HG03175 (cell line): ENCODE measurements around the gene ZSCAN2.
"Not testable (repeated sequence)": the region's sequence is repeated elsewhere in the genome, so short reads cannot be mapped to it uniquely, and the experiment has no call there.

ENCODE experiments used
- ATAC-seq: cut with Tn5 transposase; IDR thresholded peaks from one replicate; pipeline ENCODE4 v1.9.1; 2021; ENCODE audit warnings: mild to moderate bottlenecking, moderate library complexity; ENCODE audit not compliant: unreplicated experiment

Gene ZSCAN2

GRCh38 chr15:84600687-84601554 is at the start of gene ZSCAN2:
ZSCAN2 (plus strand) TSS chr15:84601009; CDS start chr15:84603928, 2,919 bp downstream.
- ATAC-seq, result peak; percentile 97

DNA sequence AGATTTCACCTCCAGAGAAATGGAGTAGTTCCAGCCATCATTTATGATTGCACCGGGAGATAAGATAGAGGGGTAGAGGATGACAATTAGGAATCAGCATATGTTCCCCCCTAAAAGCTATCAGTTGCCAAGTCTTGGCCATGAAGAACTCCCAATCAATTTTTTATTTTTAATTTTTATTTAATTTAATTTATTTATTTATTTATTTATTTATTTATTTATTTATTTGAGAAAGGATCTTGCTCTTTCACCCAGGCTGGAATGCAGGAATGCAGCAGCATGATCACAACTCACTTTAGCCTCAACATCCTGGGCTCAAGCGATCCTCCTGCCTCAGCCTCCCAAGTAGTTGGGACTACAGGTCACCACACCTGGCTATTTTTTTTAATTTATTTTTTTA is 49.2 kb upstream of the ZSCAN2 start:
- ATAC-seq, result not testable (repeated sequence)

DNA sequence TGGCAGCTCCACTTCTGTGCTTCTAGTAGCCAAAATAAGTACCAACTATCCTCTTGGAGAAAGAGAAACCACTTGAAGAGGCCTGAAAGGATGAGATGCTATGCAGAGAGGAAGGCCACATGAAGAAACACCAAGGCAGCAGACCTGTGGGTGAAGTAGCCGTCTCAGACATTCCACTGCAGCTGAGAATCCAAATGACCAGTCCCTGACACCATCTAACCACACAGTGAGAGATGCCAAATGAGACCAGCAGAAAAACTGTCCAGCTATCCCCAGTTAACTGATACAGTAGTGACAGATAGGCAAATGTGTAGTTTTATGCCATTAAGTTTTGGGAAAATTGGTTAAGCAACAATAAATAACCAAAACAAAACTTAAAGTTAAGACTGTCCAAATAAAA is 47.9 kb upstream of the ZSCAN2 start:
- ATAC-seq, result no peak

DNA sequence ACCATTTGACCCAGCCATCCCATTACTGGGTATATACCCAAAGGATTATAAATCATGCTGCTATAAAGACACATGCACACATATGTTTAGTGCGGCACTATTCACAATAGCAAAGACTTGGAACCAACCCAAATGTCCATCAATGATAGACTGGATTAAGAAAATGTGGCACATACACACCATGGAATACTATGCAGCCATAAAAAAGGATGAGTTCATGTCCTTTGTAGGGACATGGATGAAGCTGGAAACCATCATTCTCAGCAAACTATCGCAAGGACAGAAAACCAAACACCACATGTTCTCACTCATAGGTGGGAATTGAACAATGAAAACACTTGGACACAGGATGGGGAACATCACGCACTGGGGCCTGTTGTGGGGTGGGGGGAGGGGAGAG is 44.1 kb upstream of the ZSCAN2 start:
- not testable (repeated sequence) for ATAC-seq

DNA sequence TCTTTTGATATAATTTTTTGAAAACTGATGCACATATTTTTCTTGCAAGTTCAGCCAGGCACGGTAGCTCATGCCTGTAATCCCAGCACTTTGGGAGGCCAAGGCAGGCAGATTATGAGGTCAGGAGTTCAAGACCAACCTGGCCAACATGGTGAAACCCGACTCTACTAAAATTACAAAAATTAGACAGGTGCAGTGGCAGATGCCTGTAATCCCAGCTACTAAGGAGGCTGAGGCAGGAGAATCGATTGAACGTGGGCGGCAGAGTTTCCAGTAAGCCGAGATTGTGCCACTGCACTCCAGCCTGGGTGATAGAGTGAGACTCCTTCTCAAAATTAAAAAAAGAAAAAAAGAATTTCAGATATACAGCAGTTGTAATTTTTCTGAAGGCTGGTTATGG is 32.8 kb upstream of the ZSCAN2 start:
- ATAC-seq, result not testable (repeated sequence)

DNA sequence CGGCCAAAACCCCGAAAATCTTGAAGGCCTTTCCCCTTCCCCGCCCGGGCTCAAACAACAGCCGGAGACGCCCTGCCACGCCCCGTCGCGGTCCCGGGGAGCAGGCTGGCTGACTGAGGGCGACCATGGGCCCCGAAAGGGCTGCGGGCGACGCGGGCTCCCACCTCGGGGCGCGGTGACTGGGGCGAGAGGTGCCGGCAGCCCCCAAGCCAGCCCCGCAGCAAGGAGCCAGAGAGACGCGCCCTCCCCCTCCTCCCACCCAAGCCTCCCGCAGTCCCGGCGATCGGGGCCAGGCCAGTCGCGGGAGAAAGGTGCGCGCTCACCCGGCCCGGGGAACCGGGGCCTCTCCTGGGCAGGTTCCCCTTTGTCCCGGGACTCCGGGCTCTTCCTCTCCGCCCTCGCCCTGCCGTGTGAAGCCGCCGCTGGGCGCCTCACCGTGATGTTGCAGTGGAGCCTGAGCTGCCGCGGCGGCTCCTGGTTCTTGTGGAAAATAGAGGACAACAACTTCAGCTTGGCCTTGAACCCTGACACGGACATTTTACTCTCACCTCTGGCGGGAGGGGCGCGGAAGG is 30.6 kb upstream of the ZSCAN2 start:
- ATAC-seq, result no peak

- no peak for ATAC-seq
Observed at GRCh38 chr15:84572231-84572630, 28.6 kb upstream of the ZSCAN2 start.

DNA sequence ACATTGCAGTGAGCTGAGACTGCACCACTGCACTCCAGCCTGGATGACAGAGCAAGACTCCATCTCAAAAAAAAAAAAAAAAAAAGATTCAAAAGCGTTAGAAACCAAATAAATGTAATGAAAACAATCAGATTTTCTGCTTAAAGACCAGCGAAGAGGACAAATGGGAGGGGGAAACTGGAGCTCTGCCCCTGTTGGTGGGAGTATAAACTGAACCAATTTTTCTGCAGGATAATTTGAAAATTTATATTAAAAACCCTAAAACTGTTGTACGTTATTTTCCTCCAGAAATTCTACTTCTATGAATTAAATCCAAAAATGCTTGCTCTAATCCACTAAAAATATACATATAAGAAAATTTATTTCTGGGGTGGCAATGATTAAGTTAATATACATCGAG is 25.3 kb upstream of the ZSCAN2 start:
- ATAC-seq, result no peak

DNA sequence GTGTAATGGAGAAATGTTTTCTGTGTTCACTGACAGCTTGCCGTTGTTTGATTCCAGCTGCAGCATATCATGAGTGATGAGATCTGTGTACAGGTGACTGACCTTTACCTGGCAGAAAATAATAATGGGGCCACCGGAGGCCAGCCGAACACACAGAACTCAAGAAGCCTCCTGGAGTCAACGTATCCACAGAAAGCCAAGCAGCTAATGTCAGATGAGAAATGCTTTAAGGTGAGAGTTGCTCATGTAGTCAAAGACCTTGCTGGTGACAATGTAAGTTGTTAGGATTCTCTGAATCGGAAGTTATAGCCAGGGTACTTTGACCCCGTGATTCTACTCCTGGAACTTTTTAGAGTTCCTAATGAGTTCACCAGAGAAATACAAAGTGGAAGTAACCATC is 22.9 kb upstream of the ZSCAN2 start:
- ATAC-seq, result not testable (repeated sequence)

- not testable (repeated sequence) for ATAC-seq
Observed at GRCh38 chr15:84579261-84579721, 21.5 kb upstream of the ZSCAN2 start.

DNA sequence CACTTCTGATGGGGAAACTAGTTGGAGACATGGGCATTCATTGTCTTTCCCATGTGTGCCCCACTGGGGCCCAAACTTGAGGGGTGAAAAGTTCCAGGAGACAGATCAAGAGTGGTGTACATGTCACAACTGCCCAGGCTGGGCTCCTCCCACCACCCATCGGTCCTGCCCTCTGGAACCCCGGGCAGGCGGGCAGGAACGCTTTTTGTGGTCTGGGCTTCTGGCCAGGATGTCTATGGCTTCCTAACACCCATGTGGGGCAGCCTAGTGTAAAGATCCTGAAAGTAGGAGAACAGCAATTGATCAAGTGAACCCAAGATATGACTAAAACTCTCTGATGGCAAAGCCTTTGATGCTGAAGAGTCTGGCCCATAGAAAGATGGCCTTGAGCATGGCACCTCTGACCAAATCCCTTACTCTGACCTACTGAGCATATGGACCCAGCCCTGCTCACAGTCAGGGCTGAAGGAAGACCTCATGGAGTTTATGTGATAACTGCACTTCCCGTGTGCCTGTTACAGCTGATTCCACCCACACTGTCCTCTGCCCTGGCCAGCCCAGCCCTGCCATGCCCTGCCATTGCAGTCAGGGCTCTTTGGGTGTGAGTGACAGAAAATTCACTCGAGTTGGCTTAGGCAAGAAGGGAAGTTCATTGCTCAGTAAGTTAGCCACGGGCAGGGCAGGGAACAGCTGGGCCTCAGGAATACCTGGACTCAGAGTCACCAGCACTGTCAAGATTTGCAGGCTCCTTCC is 19.0 kb upstream of the ZSCAN2 start:
- not testable (repeated sequence) for ATAC-seq

DNA sequence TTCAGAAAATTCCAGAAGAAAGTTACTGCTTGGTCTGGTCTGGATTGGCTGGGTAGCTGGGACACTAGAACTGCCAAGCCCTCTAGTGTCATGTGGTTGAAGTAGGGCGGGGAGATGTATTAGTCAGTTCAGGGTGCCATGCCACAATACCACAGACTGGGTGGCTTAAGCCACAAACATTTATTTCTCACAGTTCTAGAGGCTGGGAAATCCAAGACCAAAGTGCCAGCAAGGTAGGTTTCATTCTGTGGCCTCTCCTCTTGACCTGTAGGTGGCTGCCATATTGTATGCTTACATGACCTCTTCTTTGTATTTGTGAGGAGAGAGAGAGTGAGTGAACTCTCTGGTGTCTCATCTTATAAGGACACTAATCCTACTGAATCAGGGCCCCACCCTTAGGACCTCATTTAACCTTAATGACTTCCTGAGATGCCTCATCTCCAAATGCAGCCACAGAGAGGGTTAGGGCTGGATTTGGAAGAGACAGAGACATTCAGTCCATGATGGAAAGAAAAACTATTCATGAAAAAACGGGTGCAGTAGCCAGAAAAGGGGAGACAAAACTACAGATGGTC is 18.1 kb upstream of the ZSCAN2 start:
- no peak for ATAC-seq

- ATAC-seq, result not testable (repeated sequence)
Observed at GRCh38 chr15:84583921-84584320, 16.9 kb upstream of the ZSCAN2 start.

DNA sequence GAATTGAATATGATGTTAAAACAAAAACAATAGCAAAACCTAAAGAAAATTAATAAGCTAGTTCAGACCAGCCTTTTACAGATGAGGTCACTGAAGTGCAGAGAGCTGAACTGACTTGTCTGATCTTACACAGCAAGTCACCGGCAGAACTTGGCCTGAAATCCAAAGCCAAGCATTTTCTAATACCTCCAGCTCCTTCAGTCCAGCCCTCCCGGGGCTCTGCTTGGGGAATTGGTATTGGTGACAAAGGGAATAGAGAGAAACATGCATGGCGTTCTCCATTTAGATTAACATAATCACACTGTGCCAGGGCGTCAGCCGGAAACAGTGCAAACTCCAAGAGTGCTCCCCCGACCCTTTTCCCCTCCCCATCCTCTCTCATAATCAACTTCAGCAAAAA is 14.1 kb upstream of the ZSCAN2 start:
- no peak for ATAC-seq

- ATAC-seq, result peak; percentile 99
Observed at GRCh38 chr15:84588053-84588874, 12.5 kb upstream of the ZSCAN2 start.

DNA sequence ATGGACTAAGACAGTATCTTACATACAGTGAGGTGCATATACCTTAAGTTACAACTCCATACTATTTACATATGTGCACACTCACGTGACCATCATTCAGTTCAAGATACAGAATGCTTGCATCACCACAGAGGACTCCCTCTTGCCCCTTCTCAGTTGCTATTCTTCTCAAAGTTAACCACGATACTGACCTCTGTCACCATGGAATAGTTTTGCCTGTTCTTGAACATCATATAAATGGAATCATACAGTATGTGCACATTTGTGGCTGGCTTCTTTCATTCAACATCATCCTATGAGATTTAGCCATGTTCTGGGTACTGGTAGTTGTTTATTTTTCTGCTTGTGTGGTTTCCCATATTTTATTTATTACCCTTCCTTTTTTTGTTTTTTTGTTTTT is 10.4 kb upstream of the ZSCAN2 start:
- ATAC-seq, result no peak

DNA sequence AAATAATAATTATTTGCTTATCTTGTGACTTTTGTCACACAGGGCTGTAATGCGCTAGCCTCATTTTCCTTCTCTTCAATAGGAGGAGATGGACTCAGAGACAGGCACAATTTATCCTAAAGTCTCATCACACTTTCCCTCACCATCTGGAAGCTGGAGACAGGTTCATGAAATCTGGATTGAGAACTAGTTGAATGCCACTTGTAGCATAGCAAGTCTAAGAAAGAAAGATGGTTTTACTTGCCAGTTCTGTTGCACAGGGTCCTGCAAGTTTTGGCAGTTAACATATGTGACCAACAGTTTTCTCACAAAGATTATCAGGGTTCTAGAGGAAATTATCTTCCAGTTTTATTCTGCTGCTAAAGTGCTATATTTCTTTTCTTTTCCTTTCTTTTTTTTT is 9.0 kb upstream of the ZSCAN2 start:
- ATAC-seq, result no peak

DNA sequence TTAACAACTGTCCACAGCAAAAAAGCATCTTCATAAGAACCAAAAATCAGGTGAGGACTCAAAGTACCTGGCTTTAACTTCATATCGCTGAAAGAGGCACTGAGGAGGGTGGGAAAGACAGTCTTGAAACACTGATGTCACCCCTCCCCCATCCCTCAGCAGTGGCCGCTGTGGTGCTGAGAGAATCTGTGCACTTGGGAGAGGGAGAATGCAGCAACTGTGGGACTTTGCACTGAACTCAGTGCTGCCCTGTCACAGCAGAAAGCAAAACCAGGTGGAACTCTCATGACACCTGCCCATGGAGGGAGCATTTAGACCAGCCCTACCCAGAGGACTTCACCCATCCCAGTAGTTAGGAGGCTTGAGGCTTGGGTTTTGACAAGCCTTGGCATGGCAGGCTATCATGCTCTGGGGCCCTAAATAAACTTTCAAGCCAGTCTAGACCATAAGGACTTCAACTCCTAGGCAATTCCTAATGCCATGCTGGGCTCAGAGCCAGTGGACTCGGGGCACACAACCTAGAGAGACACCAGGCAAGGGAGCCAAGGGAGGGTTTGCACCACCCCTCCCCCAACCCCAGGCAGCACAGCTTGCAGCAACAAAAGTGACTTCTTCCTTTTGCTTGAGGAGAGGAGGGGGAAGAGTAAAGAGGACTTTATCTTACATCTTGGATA is 6.1 kb upstream of the ZSCAN2 start:
- no peak for ATAC-seq

DNA sequence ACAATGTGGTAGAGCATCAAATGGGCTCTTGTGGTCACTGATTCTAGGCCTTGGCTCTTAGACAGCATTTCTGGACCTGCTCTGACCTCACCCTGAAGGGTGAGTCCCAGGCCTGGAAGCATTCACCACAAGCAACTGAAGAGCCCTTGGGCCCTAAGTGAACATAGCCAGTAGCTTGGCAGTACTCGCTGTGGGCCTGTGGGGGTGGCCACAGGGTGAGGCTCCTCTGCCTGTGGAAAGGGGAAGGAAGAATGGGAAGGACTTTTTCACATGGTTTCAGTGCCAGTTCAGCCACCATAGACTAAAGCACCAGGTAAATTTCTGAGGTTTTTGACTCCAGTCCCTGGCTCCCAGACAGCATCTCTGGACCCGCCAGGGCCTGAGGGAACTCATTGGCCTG is 5.1 kb upstream of the ZSCAN2 start:
- no peak for ATAC-seq

GRCh38 chr15:84597296-84597695 is 3.5 kb upstream of the ZSCAN2 start:
- ATAC-seq, result no peak
